HG02588 (cell line): ENCODE results near the gene ADAMTS16.

Source experiments
- ATAC-seq: cut with Tn5 transposase; IDR thresholded peaks from one replicate; pipeline ENCODE4 v1.9.1; 2021; ENCODE audit warnings: mild to moderate bottlenecking, moderate library complexity; ENCODE audit not compliant: unreplicated experiment

The ADAMTS16 gene

DNA sequence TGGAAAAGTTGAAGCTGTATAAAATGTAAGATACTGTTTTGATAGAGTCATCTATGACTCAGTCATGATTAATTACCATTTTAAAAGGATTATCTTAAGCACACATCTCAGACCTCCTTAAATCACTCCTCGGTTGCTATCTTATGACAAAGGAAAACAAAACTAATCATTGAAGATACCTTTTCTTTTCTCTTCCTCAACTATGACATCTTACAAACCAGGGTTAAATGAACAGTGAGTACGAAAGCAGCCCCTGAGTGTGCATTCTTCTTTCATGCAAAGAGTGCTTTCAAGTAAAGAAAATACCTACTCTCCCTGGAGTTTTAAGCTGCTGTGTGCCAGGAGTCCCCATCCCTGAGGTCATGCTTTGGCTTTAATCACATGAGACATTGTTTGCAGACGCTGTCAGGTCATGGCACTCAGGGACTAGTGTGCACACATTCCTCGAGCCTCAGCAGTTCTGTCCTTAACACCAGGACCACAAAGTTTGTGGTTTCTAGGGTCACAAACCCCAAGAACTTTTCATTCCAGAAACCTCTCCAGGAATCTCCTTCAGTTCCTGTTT is 195.7 kb downstream of the ADAMTS16 start:
- no peak for ATAC-seq

DNA sequence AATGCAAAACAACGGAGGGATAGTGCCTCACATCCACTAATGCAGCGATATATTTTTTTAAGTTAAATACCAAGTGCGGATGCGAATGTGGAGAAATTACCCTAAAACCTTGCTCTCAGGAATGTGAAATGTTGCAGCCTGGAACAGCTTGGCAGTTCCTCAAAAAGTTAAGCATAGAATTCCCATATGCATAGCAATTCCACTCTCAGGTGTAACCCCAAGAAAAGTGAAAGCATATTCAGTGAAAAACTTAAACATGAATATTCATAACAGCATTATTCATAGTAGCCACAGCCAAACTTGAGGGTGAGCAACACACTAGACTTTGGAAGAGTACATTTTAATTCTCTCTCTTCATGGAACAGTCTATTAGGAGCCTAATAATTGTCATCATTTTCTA is 199.1 kb downstream of the ADAMTS16 start:
- ATAC-seq = no peak

DNA sequence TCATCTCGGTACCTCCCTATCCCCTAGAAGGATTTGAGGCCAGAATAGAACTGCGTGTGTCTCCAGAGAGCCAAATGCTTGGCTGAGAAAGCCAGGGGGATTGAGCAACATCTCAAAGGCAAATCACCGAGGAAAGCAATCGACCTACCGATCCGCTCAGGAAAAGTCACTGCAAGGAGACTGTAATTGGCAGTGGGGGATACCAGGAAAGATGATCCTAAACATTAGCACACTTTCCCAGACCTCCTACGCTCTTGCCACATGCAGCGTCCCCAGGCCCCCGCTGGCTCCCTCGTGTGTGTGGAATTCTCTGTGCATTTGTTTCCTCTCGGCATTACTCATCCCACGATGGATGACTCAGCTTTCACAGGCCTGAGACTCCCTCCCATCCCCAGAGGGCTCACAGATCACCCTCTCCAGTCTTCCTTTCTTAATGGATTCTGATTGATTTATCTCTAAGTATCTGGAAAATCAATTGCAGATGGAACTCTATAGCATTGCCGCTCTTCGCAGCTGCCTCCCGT is 200.1 kb downstream of the ADAMTS16 start:
- no peak for ATAC-seq

DNA sequence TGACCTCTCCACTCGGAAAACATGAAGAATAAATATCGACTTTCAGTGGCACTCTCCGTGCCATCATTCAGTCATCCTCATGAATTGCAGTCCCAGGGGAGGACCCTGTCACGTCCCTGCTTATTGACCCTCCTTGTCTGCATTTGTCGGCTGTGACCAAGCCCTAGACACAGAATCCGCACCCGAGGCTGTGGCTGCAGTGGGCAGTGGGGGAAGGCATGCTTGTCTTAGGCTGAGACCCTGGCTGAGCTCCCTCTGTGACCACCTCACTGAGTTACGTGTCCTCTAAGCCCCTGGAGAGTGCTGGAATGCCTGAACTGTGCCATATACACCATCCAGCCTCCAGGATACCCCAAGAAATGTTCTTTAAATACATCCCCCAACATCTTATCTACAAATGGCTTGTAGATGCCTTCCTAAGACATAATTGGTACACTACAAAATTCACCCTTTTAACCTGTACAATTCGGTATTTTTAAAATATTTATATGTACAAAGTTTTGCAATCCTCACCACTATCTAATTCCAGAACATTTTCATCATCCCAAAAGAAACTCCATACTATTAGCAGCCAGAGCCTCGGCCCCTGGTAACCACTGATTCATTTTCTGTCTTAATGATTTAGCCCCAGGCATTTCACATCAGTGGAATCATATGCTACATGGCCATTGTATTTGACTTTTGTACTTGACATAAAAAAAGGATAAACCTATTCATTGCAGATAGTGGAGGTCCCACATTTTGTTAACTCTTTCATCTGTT is 201.6 kb downstream of the ADAMTS16 start:
- no peak for ATAC-seq

DNA sequence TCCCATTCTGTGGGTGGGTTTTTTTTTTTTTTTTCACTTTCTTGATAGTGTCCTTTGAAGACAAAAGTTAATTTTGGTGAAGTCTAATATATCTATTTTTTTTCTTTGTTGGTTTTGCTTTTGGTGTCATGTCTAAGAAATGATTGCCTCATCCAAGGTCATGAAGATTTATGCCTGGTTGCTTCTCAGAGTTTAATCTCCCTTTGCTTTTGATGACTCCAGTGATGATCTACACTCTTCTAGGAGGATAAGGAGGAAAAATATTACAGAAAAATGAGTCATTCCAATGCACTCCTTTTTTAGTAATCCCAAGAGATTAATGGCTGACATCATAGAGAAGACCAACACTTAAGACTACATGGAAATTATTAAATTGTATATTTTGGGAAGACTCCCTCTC is 202.7 kb downstream of the ADAMTS16 start:
- ATAC-seq = no peak

DNA sequence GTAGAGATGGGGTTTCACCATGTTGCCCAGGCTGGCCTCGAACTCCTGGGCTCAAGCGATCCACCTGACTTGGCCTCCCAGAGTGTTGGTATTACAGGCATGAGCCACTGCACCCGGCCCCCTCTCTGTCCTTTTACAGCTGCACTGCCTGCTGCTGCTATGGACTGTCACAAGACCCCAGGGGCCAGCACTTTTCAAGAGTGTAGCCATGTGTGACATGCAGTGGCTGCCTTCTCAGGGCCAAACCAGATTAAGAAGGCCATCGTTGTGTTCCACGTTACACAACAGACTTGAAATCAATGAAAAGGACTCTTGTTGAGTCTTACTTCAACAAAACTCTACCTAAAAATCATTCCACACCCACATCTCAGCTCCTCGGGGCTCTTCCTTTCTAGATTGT is 203.4 kb downstream of the ADAMTS16 start:
- no peak for ATAC-seq

DNA sequence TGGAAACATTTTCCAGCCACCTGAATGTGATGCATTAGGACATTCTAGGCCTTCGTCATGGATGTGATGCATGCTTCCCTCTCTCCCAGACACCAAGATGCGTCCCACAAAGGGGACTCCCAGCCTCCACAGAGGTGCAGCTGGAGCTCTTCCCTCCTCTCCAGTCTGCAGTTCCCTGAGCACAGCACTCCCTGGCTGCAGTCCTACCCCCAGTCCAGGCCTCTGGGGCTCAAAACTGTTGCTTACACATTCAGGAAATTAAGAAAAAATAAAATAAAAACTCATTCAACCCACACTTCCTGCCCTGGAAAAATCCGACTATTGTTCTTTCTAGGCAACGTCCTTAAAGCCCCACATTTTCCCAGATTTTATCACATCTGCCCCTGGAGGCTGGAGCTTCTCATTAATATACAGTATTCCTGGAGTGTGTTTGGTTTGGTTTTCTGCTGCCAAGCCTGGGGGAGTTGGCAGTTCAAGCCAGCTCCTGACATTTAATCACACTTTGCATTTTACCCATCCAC is 204.0 kb downstream of the ADAMTS16 start:
- ATAC-seq = no peak

DNA sequence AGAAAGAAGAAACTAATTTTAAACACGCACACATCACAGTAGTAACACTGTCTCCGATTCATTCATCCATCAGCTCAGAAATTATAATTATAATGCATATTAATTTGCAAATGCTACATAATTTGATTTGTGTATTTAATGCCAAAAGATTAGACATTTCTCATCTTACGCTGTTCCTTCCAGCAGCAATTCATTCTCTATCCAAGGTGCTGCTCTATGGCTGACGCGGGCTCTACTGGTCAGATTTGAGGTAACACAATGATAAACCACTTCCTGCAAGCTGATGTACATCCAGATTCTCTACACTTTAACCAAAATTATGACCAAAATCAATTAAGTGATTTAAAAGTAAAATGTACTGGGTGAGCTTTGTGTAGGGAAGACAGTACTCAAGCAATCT is 204.5 kb downstream of the ADAMTS16 start:
- ATAC-seq = no peak

DNA sequence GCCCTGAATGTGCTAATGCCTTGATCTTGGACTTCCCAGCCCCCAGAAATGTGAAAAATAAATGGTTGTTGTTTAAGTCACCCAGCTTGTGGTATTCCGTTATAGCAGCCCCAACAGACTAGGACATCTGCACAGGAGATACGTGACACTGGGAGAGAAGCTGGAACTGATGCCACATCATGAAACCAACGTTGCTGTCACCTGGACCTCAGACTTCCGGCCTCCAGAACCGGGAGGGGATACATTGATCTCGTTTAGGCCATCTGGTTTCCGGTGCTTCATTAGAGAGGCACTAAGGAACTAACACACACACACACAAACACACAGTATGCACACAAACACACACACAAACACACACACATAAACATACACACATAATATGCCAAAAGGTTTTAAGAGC is 207.3 kb downstream of the ADAMTS16 start:
- no peak for ATAC-seq

DNA sequence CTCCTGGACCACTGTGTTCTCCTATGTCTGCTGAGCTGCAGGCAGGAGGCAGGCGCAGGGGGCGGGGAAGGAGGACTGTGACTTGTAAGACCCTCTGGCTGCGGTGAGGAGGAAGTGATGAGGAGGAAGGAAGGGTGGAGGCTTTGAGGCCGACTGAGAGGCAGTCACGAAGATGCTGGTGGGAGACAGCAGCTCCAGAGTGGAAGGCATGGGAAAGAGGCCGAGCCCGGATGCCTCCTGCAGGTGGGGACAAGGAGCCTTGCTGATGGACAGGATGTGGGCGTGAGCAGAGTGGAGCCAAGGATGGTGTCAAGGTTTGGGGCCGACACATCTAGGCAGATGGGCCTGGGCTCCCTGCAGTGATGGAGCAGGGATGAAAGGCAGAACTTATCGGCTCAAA is 208.0 kb downstream of the ADAMTS16 start:
- ATAC-seq = no peak

DNA sequence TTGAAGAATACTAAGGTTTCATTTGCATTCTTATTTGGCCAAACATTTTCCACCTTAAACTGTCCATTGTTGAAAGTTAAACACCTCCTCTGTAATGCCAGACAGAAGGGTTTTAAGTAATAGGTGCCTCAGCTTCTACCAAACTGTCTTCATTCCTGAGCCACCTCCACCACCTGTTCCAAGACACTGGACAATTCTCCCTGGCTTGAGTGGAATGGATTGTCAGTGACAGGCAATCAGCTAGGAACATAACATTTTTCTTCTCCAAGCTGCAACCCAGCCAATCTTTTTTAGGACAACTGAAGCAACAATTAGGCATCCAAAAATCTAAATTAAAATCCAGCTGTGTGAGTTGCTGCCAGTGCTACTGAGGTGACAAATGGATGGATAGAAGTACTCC is 208.4 kb downstream of the ADAMTS16 start:
- ATAC-seq = no peak

- no peak for ATAC-seq
These were observed 210.0 kb downstream of the ADAMTS16 start for GRCh38 chr5:5350101-5350500.

GRCh38 chr5:5351288-5351979 is 211.3 kb downstream of the ADAMTS16 start:
- no peak for ATAC-seq

GRCh38 chr5:5352675-5353074 is 212.5 kb downstream of the ADAMTS16 start:
- no peak for ATAC-seq

DNA sequence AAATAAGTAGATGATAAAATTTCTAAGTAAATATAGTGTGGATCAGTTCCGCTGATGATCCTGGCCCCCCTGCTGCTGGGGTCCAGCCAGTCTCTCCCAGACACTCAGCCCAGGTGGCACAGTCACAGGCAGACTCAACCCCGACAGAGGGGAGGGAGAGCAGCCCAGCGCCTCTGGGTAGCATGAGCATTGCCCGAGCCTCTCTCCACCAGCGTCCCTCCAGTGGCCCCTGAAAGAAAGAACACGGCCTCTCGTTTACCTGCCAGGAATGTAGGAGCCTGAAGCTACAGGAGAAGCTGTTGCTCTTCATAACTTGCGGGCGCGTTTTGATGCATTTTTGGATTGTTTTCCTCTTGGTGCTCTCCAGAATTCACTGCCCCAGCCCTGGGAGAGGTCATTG is 213.6 kb downstream of the ADAMTS16 start:
- ATAC-seq = no peak

DNA sequence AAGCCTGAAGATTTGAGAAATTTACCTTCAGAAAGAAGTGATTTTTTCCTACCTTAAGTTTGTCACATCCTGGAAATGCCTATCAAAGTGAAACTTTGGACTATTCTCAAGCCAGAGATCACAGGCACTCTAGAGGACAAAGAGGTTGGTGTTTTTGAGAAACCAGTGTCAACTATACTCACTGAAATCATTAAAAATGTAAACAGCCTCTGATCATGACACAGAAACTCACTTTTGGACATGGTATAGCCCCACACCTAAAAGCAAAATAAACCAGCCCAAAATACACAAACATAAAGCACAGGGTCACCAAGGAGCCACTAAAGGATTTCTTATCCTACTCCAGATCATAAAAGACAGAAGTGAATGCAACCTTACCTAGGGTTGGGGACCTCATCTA is 216.6 kb downstream of the ADAMTS16 start:
- ATAC-seq = no peak

DNA sequence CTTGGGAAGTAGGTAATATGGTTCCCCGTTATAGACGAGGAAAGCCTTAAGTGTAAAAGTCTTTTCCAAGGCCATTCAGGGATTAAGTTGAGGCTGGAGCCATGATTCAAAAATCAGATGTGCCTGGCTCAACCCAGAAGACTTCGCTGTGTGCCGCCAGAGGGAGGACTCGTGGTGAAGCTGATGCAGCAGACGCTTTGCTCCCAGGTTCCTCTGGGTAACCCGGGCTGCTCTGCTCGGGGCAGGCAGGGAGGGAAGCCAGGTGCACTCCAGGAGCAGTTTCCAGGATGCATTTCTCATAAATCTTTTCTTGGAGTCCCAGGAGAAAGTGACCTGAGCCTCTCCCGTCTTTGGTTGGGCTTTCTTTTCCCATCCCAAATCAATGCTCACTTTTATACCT is 219.5 kb downstream of the ADAMTS16 start:
- no peak for ATAC-seq

- no peak for ATAC-seq
These were observed 220.3 kb downstream of the ADAMTS16 start for GRCh38 chr5:5360363-5360940.

- ATAC-seq = no peak
These were observed 220.9 kb downstream of the ADAMTS16 start for GRCh38 chr5:5360941-5361520.

DNA sequence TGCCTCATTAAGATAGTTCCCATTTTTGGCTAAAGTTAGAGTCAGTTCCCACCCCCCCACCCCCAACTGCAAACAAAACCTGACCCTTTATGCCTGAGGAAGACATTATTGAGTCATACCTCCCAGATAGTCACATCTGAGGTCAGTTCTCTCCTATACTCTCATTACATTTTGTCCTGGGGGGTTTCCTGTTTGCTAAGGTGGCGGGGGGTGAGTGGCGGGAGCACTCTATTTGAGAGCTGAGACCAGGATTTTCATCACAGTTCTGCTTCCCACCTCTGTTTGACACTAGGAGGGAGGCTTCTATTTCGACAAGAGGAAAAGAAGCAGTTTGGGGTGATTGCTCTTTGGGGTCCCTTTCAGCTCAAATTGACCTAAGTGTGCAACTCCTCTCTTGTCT is 222.9 kb downstream of the ADAMTS16 start:
- no peak for ATAC-seq

DNA sequence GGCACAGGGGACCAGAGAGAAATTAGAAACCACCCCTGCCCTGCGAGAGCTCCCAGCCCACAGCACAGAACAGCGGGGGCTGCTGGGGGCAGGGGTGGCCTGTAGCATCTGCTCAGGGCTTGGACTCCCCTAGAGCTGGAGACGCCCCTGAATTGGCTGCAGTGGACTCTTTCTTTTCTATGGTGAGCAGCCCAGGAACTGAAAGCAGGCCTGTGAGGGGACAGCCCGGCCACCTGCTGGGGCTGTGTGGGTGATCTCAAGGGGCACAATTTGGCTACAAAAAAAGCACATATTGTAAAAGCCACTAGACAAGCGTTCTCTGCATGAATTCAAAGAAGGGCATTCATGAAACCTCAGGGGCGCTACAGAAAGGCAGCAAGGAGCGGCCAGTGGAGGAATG is 224.8 kb downstream of the ADAMTS16 start:
- ATAC-seq = no peak
